ENCODE results near the gene CYBA. TPM values are rescaled to one million over a fixed set of nuclear protein-coding genes. Genes with fewer than 3 reads are reported as not detected.

Gene CYBA
- total and polyA plus RNA-seq, 9 of the 15 experiments (the other 6 are each of a cell fraction or from before 2014, with no cell fraction given) = 0.34 to 683 (median 93.0) TPM

GRCh38 chr16:88694221-88695087 is 43.6 kb upstream of the CYBA start (continued):
- TF ChIP-seq TCF15 (CRISPR knock-in tag; IDR thresholded peaks at IDR 0.05) = no peak
- no peak for TF ChIP-seq ELK1 (CRISPR knock-in tag; IDR thresholded peaks at IDR 0.05)
- TF ChIP-seq, protein P1, sequence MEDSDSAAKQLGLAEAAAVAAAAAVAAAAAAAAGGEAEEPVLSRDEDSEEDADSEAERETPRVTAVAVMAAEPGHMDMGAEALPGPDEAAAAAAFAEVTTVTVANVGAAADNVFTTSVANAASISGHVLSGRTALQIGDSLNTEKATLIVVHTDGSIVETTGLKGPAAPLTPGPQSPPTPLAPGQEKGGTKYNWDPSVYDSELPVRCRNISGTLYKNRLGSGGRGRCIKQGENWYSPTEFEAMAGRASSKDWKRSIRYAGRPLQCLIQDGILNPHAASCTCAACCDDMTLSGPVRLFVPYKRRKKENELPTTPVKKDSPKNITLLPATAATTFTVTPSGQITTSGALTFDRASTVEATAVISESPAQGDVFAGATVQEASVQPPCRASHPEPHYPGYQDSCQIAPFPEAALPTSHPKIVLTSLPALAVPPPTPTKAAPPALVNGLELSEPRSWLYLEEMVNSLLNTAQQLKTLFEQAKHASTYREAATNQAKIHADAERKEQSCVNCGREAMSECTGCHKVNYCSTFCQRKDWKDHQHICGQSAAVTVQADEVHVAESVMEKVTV (CRISPR knock-in tag; IDR thresholded peaks at IDR 0.05) = no peak
- TF ChIP-seq ZNF707 (CRISPR knock-in tag; conservative IDR thresholded peaks at IDR 0.05) = no peak
- TF ChIP-seq, protein P2, sequence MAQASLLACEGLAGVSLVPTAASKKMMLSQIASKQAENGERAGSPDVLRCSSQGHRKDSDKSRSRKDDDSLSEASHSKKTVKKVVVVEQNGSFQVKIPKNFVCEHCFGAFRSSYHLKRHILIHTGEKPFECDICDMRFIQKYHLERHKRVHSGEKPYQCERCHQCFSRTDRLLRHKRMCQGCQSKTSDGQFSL (CRISPR knock-in tag; IDR thresholded peaks at IDR 0.05) = 0 out of 2 replicates have a peak, but pooled peaks have one; percentile 12
- TF ChIP-seq, protein P2 (tag; IDR thresholded peaks at IDR 0.05) = no peak
- no peak for TF ChIP-seq TEAD2 (tag; IDR thresholded peaks at IDR 0.05)
- no peak for TF ChIP-seq CREB3 (tag; conservative IDR thresholded peaks at IDR 0.05; ENCODE audit: low read depth)
- no peak for TF ChIP-seq ETV1 (tag; conservative IDR thresholded peaks at IDR 0.05; ENCODE audit: low read depth)
- peak; percentile 57 for TF ChIP-seq POLR2G (IDR thresholded peaks at IDR 0.05; ENCODE audit: low read depth, low read length)
- no peak for TF ChIP-seq HMG20A (CRISPR knock-in tag; conservative IDR thresholded peaks at IDR 0.05)
- TF ChIP-seq PCBP1 (IDR thresholded peaks at IDR 0.05; ENCODE audit: low read depth, low read length, poor library complexity, severe bottlenecking) = peak; percentile 11
- no peak for TF ChIP-seq ZNF444 (CRISPR knock-in tag; IDR thresholded peaks at IDR 0.05)
